K562 (cell line): ENCODE results near the gene IL17RB. TPM values are rescaled to one million over a fixed set of nuclear protein-coding genes. Genes with fewer than 3 reads are reported as not detected.

ENCODE experiments used
- ATAC-seq: fragments of 200-7000 bp; cut with Tn5 transposase; 3 replicates; pipeline ENCODE4 v1.9.1; 2020; ENCODE audit warnings: moderate library complexity
- BruUV-seq: library from RNA; stranded (reverse); fragments of 400-500 nt; replicated peaks from 2 replicates; lab custom pipeline; 2021; lab: Mats Ljungman, UMichigan
- CTCF ChIA-PET: fragments of 300-600 bp; formaldehyde crosslinking; extraction: SDS; loops from one replicate; lab custom pipeline; 2021; ENCODE audit warnings: low intra/inter-chr PET ratio; lab: Yijun Ruan, JAX
- POLR2A ChIA-PET: fragments of 300-600, 350-650 bp; sonication (Branson Sonifier 250); formaldehyde crosslinking; extraction: SDS; loops from one replicate; lab custom pipeline; 2021; ENCODE audit warnings: antibody characterized with exemption, inconsistent platforms; lab: Yijun Ruan, JAX
- DNase-seq, 4 experiments: peaks; one replicate each; pipeline versions ENCODE4 v3.0.0 to v3.0.0-alpha.2; 2011 to 2018; ENCODE audit warnings: low spot score in 3 of 4, mixed read lengths in 3 of 4; ENCODE audit errors: extremely low read depth in 1 of 4
- FAIRE-seq: peaks from 2 replicates; lab custom pipeline; 2011; peaks lifted over from hg19 to GRCh38; lab: Jason Lieb, UNC
- H2AFZ ChIP-seq: 2 replicates; pipeline ENCODE4 v1.6.0; 2011; ENCODE audit warnings: low read depth, low read length, control low read depth, inconsistent platforms
- H3K27ac ChIP-seq: fragments of 200-600 bp; 3 replicates; pipeline ENCODE4 v1.8.0; 2011; ENCODE audit warnings: low read depth, mild to moderate bottlenecking, control low read depth, inconsistent platforms, low read length, moderate library complexity, mixed read lengths; ENCODE audit errors: extremely low read depth
- H3K27me3 ChIP-seq, 2 experiments: fragments of 300-600 bp in 1 of 2; 2 replicates in 1 of 2; 3 replicates in 1 of 2; pipeline versions ENCODE4 v1.6.0 to v1.8.0; 2011; ENCODE audit warnings: inconsistent platforms in 2 of 2, low read length in 2 of 2, mild to moderate bottlenecking in 1 of 2, mixed read lengths in 1 of 2, moderate library complexity in 1 of 2; ENCODE audit not compliant: control insufficient read depth in 2 of 2, insufficient read depth in 2 of 2
- H3K36me3 ChIP-seq: fragments of 300-600 bp; 3 replicates; pipeline ENCODE4 v1.8.0; 2011; ENCODE audit warnings: mild to moderate bottlenecking, low read length, inconsistent platforms; ENCODE audit not compliant: control insufficient read depth, insufficient read depth
- H3K4me1 ChIP-seq, 2 experiments: fragments of 200-600 bp in 1 of 2; replicated peaks in 1 of 2; 2 replicates in 1 of 2; 3 replicates in 1 of 2; pipeline versions ENCODE4 v1.5.1 to v1.8.0; 2011; ENCODE audit warnings: inconsistent platforms in 2 of 2, low read length in 2 of 2, mild to moderate bottlenecking in 1 of 2, mixed read lengths in 1 of 2, moderate library complexity in 1 of 2; ENCODE audit not compliant: control insufficient read depth in 2 of 2, insufficient read depth in 2 of 2
- H3K4me2 ChIP-seq: 2 replicates; pipeline ENCODE4 v1.6.1; 2011; ENCODE audit warnings: low read length, control low read depth, inconsistent platforms, mixed read lengths; ENCODE audit not compliant: insufficient read depth
- H3K4me3 ChIP-seq: fragments of 200-600 bp; sonication (generic), shearing (Covaris generic); 2 replicates; pipeline ENCODE4 v1.5.1; 2016; ENCODE audit warnings: control low read depth, inconsistent platforms
- H3K79me2 ChIP-seq: fragments of 200-600 bp; 3 replicates; pipeline ENCODE4 v1.8.0; 2011; ENCODE audit warnings: low read length, inconsistent platforms; ENCODE audit not compliant: control insufficient read depth, insufficient read depth
- H3K9ac ChIP-seq, 2 experiments: 2 replicates each; pipeline versions ENCODE4 v1.6.0 to v1.6.1; 2011; ENCODE audit warnings: low read depth in 2 of 2, low read length in 2 of 2, control low read depth in 1 of 2, inconsistent platforms in 1 of 2, mild to moderate bottlenecking in 1 of 2, mixed read lengths in 1 of 2; ENCODE audit not compliant: insufficient read depth in 1 of 2
- H3K9me1 ChIP-seq: one replicate; pipeline ENCODE4 v1.6.0; 2011; ENCODE audit warnings: inconsistent platforms, mild to moderate bottlenecking, low read length, moderate library complexity; ENCODE audit not compliant: control insufficient read depth, insufficient read depth
- H3K9me3 ChIP-seq: replicated peaks from 2 replicates; pipeline ENCODE4 v1.5.1; 2011; ENCODE audit warnings: low read depth, low read length, inconsistent platforms; ENCODE audit not compliant: control insufficient read depth, insufficient read depth
- H4K20me1 ChIP-seq: replicated peaks from 2 replicates; pipeline ENCODE4 v1.6.1; 2011; ENCODE audit warnings: low read length, inconsistent platforms, mixed read lengths; ENCODE audit not compliant: control insufficient read depth, insufficient read depth
- HDAC1 ChIP-seq, 2 experiments: fragments of 450-650 bp; IDR thresholded peaks; 2 replicates each; pipeline ENCODE4 v1.6.1; 2016 to 2017; ENCODE audit warnings: inconsistent platforms in 1 of 2, mild to moderate bottlenecking in 1 of 2, moderate library complexity in 1 of 2
- HNRNPUL1 ChIP-seq: fragments of 200-400 bp; formaldehyde crosslinking; IDR thresholded peaks from 2 replicates; pipeline ENCODE4 v1.6.1; 2017; ENCODE audit warnings: low read length
- MAFK ChIP-seq: IDR thresholded peaks from 2 replicates; pipeline ENCODE4 v1.6.1; 2011; ENCODE audit warnings: low read length, improper control_type of control experiment
- MBD1 ChIP-seq: fragments of 250-450 bp; sonication (Bioruptor Pico); IDR thresholded peaks from 2 replicates; pipeline ENCODE4 v1.8.0; 2022; ENCODE audit warnings: inconsistent platforms
- MEF2D ChIP-seq: conservative IDR thresholded peaks from 2 replicates; pipeline ENCODE4 v1.6.1; 2016; ENCODE audit warnings: low read depth, missing genetic modification characterization, missing compliant biosample characterization
- POU5F1 ChIP-seq: fragments of 150-350 bp; IDR thresholded peaks from 2 replicates; pipeline ENCODE4 v1.6.1; 2014; ENCODE audit warnings: borderline replicate concordance, low read length, low read depth, mild to moderate bottlenecking; ENCODE audit not compliant: partially characterized antibody
- TBL1XR1 ChIP-seq, 2 experiments: IDR thresholded peaks; 2 replicates each; pipeline ENCODE4 v1.6.1; 2012; ENCODE audit warnings: improper control_type of control experiment in 2 of 2, low read length in 2 of 2, mild to moderate bottlenecking in 1 of 2
- THAP7 ChIP-seq: fragments of 250-450 bp; sonication (Bioruptor Pico); IDR thresholded peaks from 2 replicates; pipeline ENCODE4 v1.5.0; 2021
- ZBTB17 ChIP-seq: fragments of 450-650 bp; formaldehyde crosslinking; IDR thresholded peaks from 2 replicates; pipeline ENCODE4 v1.4.0; 2020; ENCODE audit warnings: mild to moderate bottlenecking
- ZNF518B ChIP-seq: fragments of 250-450 bp; sonication (Bioruptor Pico); IDR thresholded peaks from 2 replicates; pipeline ENCODE4 v1.5.0; 2021; ENCODE audit warnings: mild to moderate bottlenecking, moderate library complexity
- WGBS: fragments of 100-300 bp; shearing (Covaris generic); methylation state at CpG from one replicate; pipeline ENCODE4 v1.1.6; 2016; ENCODE audit warnings: low coverage, mixed read lengths; ENCODE audit not compliant: insufficient coverage; ENCODE audit errors: missing lambda C conversion rate; 5-methylcytosine and 5-hydroxymethylcytosine counted together
- in situ Hi-C: fragments of 300-500 bp; cut with MboI; formaldehyde crosslinking; loops from 4 replicates; pipeline ENCODE4 v1.15.0; 2018; ENCODE audit warnings: inconsistent platforms, mixed read lengths
- intact Hi-C: fragments of 100-400 bp; cut with micrococcal nuclease; formaldehyde crosslinking; loops from 2 replicates; pipeline ENCODE4 v1.14.2; 2022
- polyA plus RNA-seq, 8 experiments: library from polyadenylated mRNA; depleted of rRNA in 4 of 8; stranded (reverse) in 5 of 8; unstranded in 3 of 8; fragments of >200 nt; fragmentation: Nextera tagmentation in 2 of 8; fragmentation: Illumina TruSeq in 1 of 8; extraction: Ambion mirVana in 2 of 8; extraction: Trizol in 1 of 8; gene quantifications; 2 replicates each; pipeline versions ENCODE4 v1.2.1 to v1.2.3, GENCODE V29; 2011 to 2014; ENCODE audit warnings: inconsistent platforms in 1 of 8, missing spikeins in 1 of 8
- total RNA-seq, 7 experiments: library from RNA; depleted of rRNA in 6 of 7; stranded (reverse); fragments of >200 nt in 6 of 7; fragmentation: Illumina TruSeq in 2 of 7; extraction: Trizol in 2 of 7; gene quantifications; 2 replicates each; pipeline versions ENCODE4 v1.2.1 to v1.2.3, GENCODE V29; 2011 to 2021; ENCODE audit warnings: low replicate concordance in 1 of 7

IL17RB gene
- total and polyA plus RNA-seq, 9 of the 15 experiments (the other 6 are each of a cell fraction or from before 2014, with no cell fraction given): 1.1 to 4.1 (median 1.7) TPM

GRCh38 chr3:53899750-53900149, 53.4 kb downstream of the IL17RB start:
- WGBS: 0% methylated on average over 2 of the region's 2 CpGs
- no peaks in the 10 kb centered on the region for H3K9me3 ChIP-seq
- H3K27ac ChIP-seq: no peak overlapping the region
- H3K4me2 ChIP-seq: no peak overlapping the region
- H3K9ac ChIP-seq: no peak overlapping the region
- peaks cover 0 to 5% of the 10 kb centered on the region in 2 experiments; a peak in 3 of 5 replicates for H3K27me3 ChIP-seq
- FAIRE-seq (no peak), ATAC-seq (no peak), DNase-seq (no peak)
- H3K9me1 ChIP-seq: no peaks in the 10 kb centered on the region
- ChIA-PET CTCF (no interaction called here), POLR2A (no interaction called here)
- no TSS peak for BruUV-seq
- H3K4me3 ChIP-seq: no peak overlapping the region
- in situ Hi-C loops (no loop called here), intact Hi-C loops (no loop called here)
- no peak overlapping the region for H2AFZ ChIP-seq
- H3K4me1 ChIP-seq: no peaks in the 10 kb centered on the region
- H3K36me3 ChIP-seq: no peaks in the 10 kb centered on the region
- no peaks in the 10 kb centered on the region for H4K20me1 ChIP-seq
- TF ChIP-seq HDAC1 (IDR thresholded peaks at IDR 0.05) (no peak), MAFK (no peak), ZBTB17 (no peak)
- H3K79me2 ChIP-seq: no peaks in the 10 kb centered on the region

GRCh38 chr3:53900666-53901331, 54.4 kb downstream of the IL17RB start:
- CTCF ChIA-PET: no interaction called here
- 0% methylated on average over 1 of the region's 2 CpGs for WGBS
- no TSS peak for BruUV-seq
- TF ChIP-seq MEF2D (tag) (no peak), TBL1XR1 (IDR thresholded peaks at IDR 0.05; ENCODE audit: low read length in 2 of 2) (no peak), HNRNPUL1 (no peak), POU5F1 (no peak), THAP7 (CRISPR knock-in tag) (no peak), MBD1 (CRISPR knock-in tag) (no peak), ZNF518B (no peak)

More at GRCh38 chr3:53900666-53901331, 54.4 kb downstream of the IL17RB start:
- in situ Hi-C loops (no loop called here), intact Hi-C loops (no loop called here)
- no peak overlapping the region for H3K4me3 ChIP-seq
- H3K9me1 ChIP-seq: no peaks in the 10 kb centered on the region
- no peaks in the 10 kb centered on the region for H4K20me1 ChIP-seq
- H2AFZ ChIP-seq: no peak overlapping the region
- H3K79me2 ChIP-seq: no peaks in the 10 kb centered on the region
- H3K4me2 ChIP-seq: no peak overlapping the region
- H3K36me3 ChIP-seq: no peaks in the 10 kb centered on the region
- H3K9ac ChIP-seq: no peak overlapping the region
- H3K27ac ChIP-seq: no peak overlapping the region
- no peak for FAIRE-seq
- no peaks in the 10 kb centered on the region for H3K9me3 ChIP-seq
- no peak for ATAC-seq
- POLR2A ChIA-PET: no interaction called here
- H3K4me1 ChIP-seq: no peaks in the 10 kb centered on the region
- H3K27me3 ChIP-seq: peaks cover 0 to 5% of the 10 kb centered on the region in 2 experiments; a peak in 3 of 5 replicates
- DNase-seq: no peak
